GM19099 (cell line): ENCODE measurements around the gene CPAMD8.

ENCODE experiments used
- POLR2A ChIP-seq: IDR thresholded peaks from 3 replicates; pipeline ENCODE4 v1.6.1; 2011; ENCODE audit warnings: low read depth; ENCODE audit not compliant: insufficient read length; ENCODE audit errors: extremely low read depth

The CPAMD8 gene

GRCh38 chr19:16915135-16915534, 111.5 kb downstream of the CPAMD8 start:
- no peak for TF ChIP-seq POLR2A

GRCh38 chr19:16914421-16914820, 112.2 kb downstream of the CPAMD8 start:
- TF ChIP-seq POLR2A = no peak

GRCh38 chr19:16912780-16913179, 113.8 kb downstream of the CPAMD8 start:
- TF ChIP-seq POLR2A = no peak

GRCh38 chr19:16911046-16911445, 115.6 kb downstream of the CPAMD8 start:
- TF ChIP-seq POLR2A = no peak

GRCh38 chr19:16908759-16909158, 117.9 kb downstream of the CPAMD8 start:
- no peak for TF ChIP-seq POLR2A

- TF ChIP-seq POLR2A = no peak
Observed at GRCh38 chr19:16904599-16904998, 122.0 kb downstream of the CPAMD8 start.

GRCh38 chr19:16903347-16903746, 123.3 kb downstream of the CPAMD8 start:
- TF ChIP-seq POLR2A = no peak

GRCh38 chr19:16902545-16902944, 124.1 kb downstream of the CPAMD8 start:
- no peak for TF ChIP-seq POLR2A

- TF ChIP-seq POLR2A = no peak
Observed at GRCh38 chr19:16901491-16902175, 125.0 kb downstream of the CPAMD8 start.

GRCh38 chr19:16899566-16900075, 127.0 kb downstream of the CPAMD8 start:
- no peak for TF ChIP-seq POLR2A

GRCh38 chr19:16898361-16899015, 128.1 kb downstream of the CPAMD8 start:
- no peak for TF ChIP-seq POLR2A

GRCh38 chr19:16897856-16898161, 128.8 kb downstream of the CPAMD8 start:
- peak; percentile 5 for TF ChIP-seq POLR2A

GRCh38 chr19:16897029-16897855, 129.4 kb downstream of the CPAMD8 start:
- peak; percentile 35 for TF ChIP-seq POLR2A

- no peak for TF ChIP-seq POLR2A
Observed at GRCh38 chr19:16896146-16897028, 130.2 kb downstream of the CPAMD8 start.
